Head of caudate nucleus (tissue), 42 donors: ENCODE measurements around the gene PM20D1.

Experiments
- DNase-seq, 42 donors: peaks; one replicate each; pipeline versions ENCODE4 v3.0.0 to v3.0.0-alpha.2; 2020 to 2021; ENCODE audit warnings: mixed read lengths in 7 of 42
- intact Hi-C: fragments of 100-400 bp; cut with DNase I; formaldehyde crosslinking; loops from one replicate; pipeline ENCODE4 v1.15.0; 2022

Gene PM20D1

GRCh38 chr1:205811660-205812059 lies 38.3 kb downstream of the PM20D1 start:
- intact Hi-C loops = loop anchor here (10.0 kb wide), 1 partner anchor 293 kb away; no protein-coding TSS in a partner anchor
- peak in 38 of 42 donors; percentile 28 to 82 (median 65) for DNase-seq

- intact Hi-C loops = loop anchor here (10.0 kb wide), 1 partner anchor 294 kb away; no protein-coding TSS in a partner anchor
- DNase-seq = peak in 21 of 42 donors; percentile 14 to 72 (median 42)
These were observed 39.3 kb downstream of the PM20D1 start for GRCh38 chr1:205810448-205811157.

GRCh38 chr1:205809942-205810345 lies 40.0 kb downstream of the PM20D1 start:
- intact Hi-C loops = loop anchor here (10.0 kb wide), 1 partner anchor 295 kb away; no protein-coding TSS in a partner anchor
- peak in 4 of 42 donors; percentile 16 to 46 (median 24) for DNase-seq

GRCh38 chr1:205809469-205809868 lies 40.5 kb downstream of the PM20D1 start:
- DNase-seq = no peak
- intact Hi-C loops = no loop called here

GRCh38 chr1:205805082-205805711 lies 44.7 kb downstream of the PM20D1 start:
- intact Hi-C loops = no loop called here
- peak in 18 of 42 donors; percentile 18 to 67 (median 44) for DNase-seq

- intact Hi-C loops = no loop called here
- no peak for DNase-seq
These were observed 45.3 kb downstream of the PM20D1 start for GRCh38 chr1:205804605-205805004.

- no peak for DNase-seq
- intact Hi-C loops = no loop called here
These were observed 45.9 kb downstream of the PM20D1 start for GRCh38 chr1:205803986-205804385.

GRCh38 chr1:205802060-205802459 lies 47.9 kb downstream of the PM20D1 start:
- DNase-seq = no peak
- intact Hi-C loops = no loop called here

- intact Hi-C loops = no loop called here
- DNase-seq = no peak
These were observed 48.8 kb downstream of the PM20D1 start for GRCh38 chr1:205800981-205801703.

- intact Hi-C loops = no loop called here
- DNase-seq = peak in 4 of 42 donors; percentile 20 to 44 (median 33)
These were observed 49.5 kb downstream of the PM20D1 start for GRCh38 chr1:205800427-205800826.

- no peak for DNase-seq
- intact Hi-C loops = loop anchor here (5.0 to 10.0 kb wide), 2 partner anchors 116 to 179 kb away; no protein-coding TSS in a partner anchor
These were observed 51.4 kb downstream of the PM20D1 start for GRCh38 chr1:205798577-205798976.

GRCh38 chr1:205797168-205797567 lies 52.8 kb downstream of the PM20D1 start:
- no peak for DNase-seq
- intact Hi-C loops = loop anchor here (5.0 to 10.0 kb wide), 2 partner anchors 118 to 180 kb away; no protein-coding TSS in a partner anchor

GRCh38 chr1:205794011-205794730 lies 55.8 kb downstream of the PM20D1 start:
- intact Hi-C loops = loop anchor here (10.0 kb wide), 1 partner anchor 121 kb away; no protein-coding TSS in a partner anchor

GRCh38 chr1:205792961-205793673 lies 56.8 kb downstream of the PM20D1 start:
- intact Hi-C loops = loop anchor here (10.0 kb wide), 1 partner anchor 122 kb away; no protein-coding TSS in a partner anchor
- no peak for DNase-seq

More at GRCh38 chr1:205794011-205794730, 55.8 kb downstream of the PM20D1 start:
- DNase-seq = no peak

- DNase-seq = no peak
- intact Hi-C loops = loop anchor here (10.0 kb wide), 1 partner anchor 122 kb away; no protein-coding TSS in a partner anchor
These were observed 57.5 kb downstream of the PM20D1 start for GRCh38 chr1:205792481-205792881.

GRCh38 chr1:205791568-205792180 lies 58.3 kb downstream of the PM20D1 start:
- intact Hi-C loops = loop anchor here (10.0 kb wide), 1 partner anchor 123 kb away; no protein-coding TSS in a partner anchor
- peak; percentile 44 to 90 (median 80) for DNase-seq

GRCh38 chr1:205787287-205787916 lies 62.5 kb downstream of the PM20D1 start:
- intact Hi-C loops = no loop called here
- no peak for DNase-seq
